Measurements from ENCODE around the gene TANC2.

DNA sequence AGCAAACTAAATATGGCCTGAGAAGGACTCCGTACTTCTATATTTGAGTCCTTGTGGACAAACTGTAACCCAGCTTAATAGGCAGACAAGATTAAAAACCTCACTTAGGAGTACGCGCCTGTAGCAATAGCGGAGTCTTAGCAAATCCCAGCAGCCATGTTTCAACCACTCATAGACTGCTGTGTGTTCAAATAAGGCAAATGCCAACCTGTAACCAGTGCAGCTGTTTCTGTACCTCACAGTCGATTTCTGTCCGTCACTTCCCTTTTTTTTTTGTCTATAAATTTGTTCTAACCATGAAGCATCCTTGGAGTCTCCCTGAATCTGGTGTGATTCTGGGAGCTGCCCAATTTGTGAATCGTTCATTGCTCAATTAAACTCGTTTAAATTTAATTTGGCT is 30.2 kb downstream of the TANC2 start:
- TF ChIP-seq CTCF (IDR thresholded peaks at IDR 0.05) (no peak), POLR2A (IDR thresholded peaks at IDR 0.05) (no peak)
